HCT116 (cell line): ENCODE data around the gene TPRX1. TPM values are rescaled to one million over a fixed set of nuclear protein-coding genes. Genes with fewer than 3 reads are reported as not detected.

Experiments used
- ATAC-seq: fragments of 200-7000 bp; cut with Tn5 transposase; 2 replicates; pipeline ENCODE4 v1.9.1; 2020; ENCODE audit warnings: mild to moderate bottlenecking, moderate library complexity
- BruUV-seq: library from RNA; stranded (reverse); fragments of 400-500 nt; replicated peaks from 2 replicates; lab custom pipeline; 2021; lab: Mats Ljungman, UMichigan
- CTCF ChIA-PET: fragments of 300-600 bp; sonication (Branson Sonifier 250); formaldehyde crosslinking; loops from one replicate; lab custom pipeline; 2021; ENCODE audit warnings: antibody characterized with exemption; lab: Charles Lee
- POLR2A ChIA-PET: fragments of 300-600, 350-600 bp; sonication (Branson Sonifier 250); formaldehyde crosslinking; loops from one replicate; lab custom pipeline; 2021; ENCODE audit warnings: antibody characterized with exemption; lab: Charles Lee
- RAD21 ChIA-PET, 2 experiments: fragments of 300-600 bp; sonication (Branson Sonifier 250); formaldehyde crosslinking; loops; one replicate each; lab custom pipeline; 2023; ENCODE audit warnings: low total read pairs in 2 of 2; ENCODE audit not compliant: uncharacterized antibody in 2 of 2, unreplicated experiment in 2 of 2, low non-redundant PET in 1 of 2; lab: Charles Lee
- DNase-seq: peaks from one replicate; pipeline ENCODE4 v3.0.0-alpha.2; 2010; ENCODE audit warnings: low read depth, low spot score
- H2AFZ ChIP-seq: fragments of 200-600 bp; shearing (Covaris generic), sonication (generic); 2 replicates; pipeline ENCODE4 v1.6.1; 2017; ENCODE audit warnings: low read depth, mixed run types, mixed read lengths, antibody characterized with exemption, low read length; ENCODE audit not compliant: poor library complexity, severe bottlenecking
- H3K27ac ChIP-seq: 2 replicates; pipeline ENCODE4 v1.5.1; 2012; ENCODE audit warnings: low read depth, low read length
- H3K27me3 ChIP-seq: fragments of 200-600 bp; sonication (generic); 2 replicates; pipeline ENCODE4 v1.6.1; 2016; ENCODE audit warnings: mixed run types, low read length, mixed read lengths; ENCODE audit not compliant: insufficient read depth
- H3K36me3 ChIP-seq, 2 experiments: fragments of 200-500 bp in 1 of 2; fragments of 200-600 bp in 1 of 2; sonication (Bioruptor generic) in 1 of 2; sonication (generic) in 1 of 2; 2 replicates each; pipeline versions ENCODE4 v1.5.1 to v1.6.1; 2014 to 2016; ENCODE audit warnings: low read length in 2 of 2, inconsistent platforms in 1 of 2, mixed read lengths in 1 of 2, mixed run types in 1 of 2; ENCODE audit not compliant: insufficient read depth in 2 of 2, control insufficient read depth in 1 of 2
- H3K4me1 ChIP-seq, 2 experiments: fragments of 200-600 bp in 1 of 2; sonication (generic) in 1 of 2; 2 replicates each; pipeline versions ENCODE4 v1.5.1 to v1.6.1; 2012 to 2017; ENCODE audit warnings: low read length in 2 of 2, inconsistent platforms in 1 of 2, mild to moderate bottlenecking in 1 of 2, mixed read lengths in 1 of 2, mixed run types in 1 of 2, moderate library complexity in 1 of 2; ENCODE audit not compliant: insufficient read depth in 2 of 2, control insufficient read depth in 1 of 2
- H3K4me2 ChIP-seq: fragments of 200-600 bp; sonication (generic); 2 replicates; pipeline ENCODE4 v1.6.1; 2017; ENCODE audit warnings: mixed run types, low read length, mixed read lengths
- H3K4me3 ChIP-seq, 2 experiments: fragments of 200-600 bp in 1 of 2; sonication (generic) in 1 of 2; replicated peaks in 1 of 2; 2 replicates each; pipeline ENCODE4 v1.5.1; 2011 to 2016; ENCODE audit warnings: low read length in 2 of 2, control low read depth in 1 of 2, low read depth in 1 of 2, mild to moderate bottlenecking in 1 of 2, mixed read lengths in 1 of 2, mixed run types in 1 of 2
- H3K79me2 ChIP-seq: fragments of 200-600 bp; sonication (generic); 2 replicates; pipeline ENCODE4 v1.6.1; 2017; ENCODE audit warnings: mild to moderate bottlenecking, mixed run types, low read length, moderate library complexity, mixed read lengths; ENCODE audit not compliant: insufficient read depth
- H3K9ac ChIP-seq: fragments of 200-600 bp; sonication (generic); 2 replicates; pipeline ENCODE4 v1.6.1; 2016; ENCODE audit warnings: low read length, mixed read lengths
- H3K9me2 ChIP-seq: fragments of 200-600 bp; sonication (generic), shearing (Covaris generic); 2 replicates; pipeline ENCODE4 v1.6.1; 2017; ENCODE audit warnings: mixed run types, mild to moderate bottlenecking, moderate library complexity; ENCODE audit not compliant: insufficient read depth
- H3K9me3 ChIP-seq, 2 experiments: fragments of 200-500 bp in 1 of 2; fragments of 200-600 bp in 1 of 2; sonication (Bioruptor generic) in 1 of 2; sonication (generic) in 1 of 2; 2 replicates each; pipeline ENCODE4 v1.6.1; 2014 to 2017; ENCODE audit warnings: low read length in 2 of 2, mixed read lengths in 2 of 2, inconsistent platforms in 1 of 2, low read depth in 1 of 2, mild to moderate bottlenecking in 1 of 2, mixed run types in 1 of 2, moderate library complexity in 1 of 2; ENCODE audit not compliant: control insufficient read depth in 1 of 2, insufficient read depth in 1 of 2
- H4K20me1 ChIP-seq: fragments of 200-600 bp; sonication (generic), shearing (Covaris generic); 2 replicates; pipeline ENCODE4 v1.6.1; 2017; ENCODE audit warnings: mixed run types, mild to moderate bottlenecking, moderate library complexity; ENCODE audit not compliant: insufficient read depth
- CBX3 ChIP-seq: IDR thresholded peaks from 2 replicates; pipeline ENCODE4 v1.6.1; 2012; ENCODE audit warnings: low read depth
- REST ChIP-seq: IDR thresholded peaks from 2 replicates; pipeline ENCODE4 v1.6.1; 2012; ENCODE audit warnings: low read depth
- SRF ChIP-seq: IDR thresholded peaks from 2 replicates; pipeline ENCODE4 v1.6.1; 2012; ENCODE audit warnings: low read depth
- ZBTB33 ChIP-seq: IDR thresholded peaks from 2 replicates; pipeline ENCODE4 v1.6.1; 2011; ENCODE audit warnings: mild to moderate bottlenecking, low read length, moderate library complexity; ENCODE audit not compliant: insufficient replicate concordance; ENCODE audit errors: extremely low read depth
- intact Hi-C: fragments of 100-400 bp; cut with micrococcal nuclease; formaldehyde crosslinking; loops from 2 replicates; pipeline ENCODE4 v1.10.0; 2022
- total RNA-seq: library from RNA; stranded (reverse); gene quantifications from one replicate; pipeline ENCODE4 v1.2.1, GENCODE V29; 2021; ENCODE audit not compliant: unreplicated experiment

TPRX1 gene
- total RNA-seq, 1 experiment from 2014 or later: not detected

GRCh38 chr19:47826800-47827199 is 22.4 kb upstream of the TPRX1 start:
- Histone ChIP-seq H3K9ac (no peak overlapping the region), H3K36me3 (no peaks in the 10 kb centered on the region), H3K9me3 (peaks cover 0 to 8% of the 10 kb centered on the region in 2 experiments; a peak in 1 of 4 replicates), H3K27ac (no peak overlapping the region), H3K9me2 (no peaks in the 10 kb centered on the region), H3K27me3 (no peaks in the 10 kb centered on the region), H3K79me2 (no peaks in the 10 kb centered on the region), H3K4me3 (no peak overlapping the region), H3K4me2 (no peak overlapping the region), H4K20me1 (no peaks in the 10 kb centered on the region), H3K4me1 (no peaks in the 10 kb centered on the region), H2AFZ (no peak overlapping the region)
- no TSS peak for BruUV-seq
- POLR2A ChIA-PET: no interaction called here
- no peak for DNase-seq
- CTCF ChIA-PET: no interaction called here
- intact Hi-C loops: no loop called here
- ATAC-seq: no peak
- RAD21 ChIA-PET: interaction anchor here in 1 of 2 experiments (0.6 kb wide), 1 partner anchor 1004 kb away, joined by 3 read pairs; no protein-coding TSS in a partner anchor
- TF ChIP-seq CBX3 (no peak), REST (no peak), SRF (no peak), ZBTB33 (no peak)
